Measurements from ENCODE around the gene SMC4. TPM values are rescaled to one million over a fixed set of nuclear protein-coding genes. Genes with fewer than 3 reads are reported as not detected.

Gene SMC4
- total and polyA plus RNA-seq, 3 donors from 2014 or later = 19.5 to 124 (median 111) TPM

DNA sequence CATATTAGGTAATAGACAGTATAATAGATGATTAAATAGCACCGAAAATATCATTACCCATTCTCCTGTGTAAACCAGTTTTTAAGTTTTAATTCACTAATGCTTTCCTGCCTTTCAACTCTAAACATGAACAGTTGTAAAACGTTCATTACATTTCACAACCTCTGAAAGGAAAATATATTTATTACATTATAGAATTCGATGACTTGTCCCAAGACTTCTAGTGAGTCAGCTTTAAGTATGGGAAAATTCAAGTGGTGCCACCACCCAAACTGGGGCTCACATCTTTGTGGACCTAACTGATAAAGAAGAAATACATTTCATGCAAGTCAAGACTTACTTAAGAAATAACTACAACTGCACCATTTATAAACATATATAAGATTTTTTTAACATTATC lies 48.1 kb downstream of the SMC4 start:
- H3K27me3 ChIP-seq = no peaks in the 10 kb centered on the region
- H3K27ac ChIP-seq = no peak overlapping the region
- H3K4me1 ChIP-seq = peaks cover 5% of the 10 kb centered on the region
- 62 to 71% methylated on average over 3 of the region's 3 CpGs for WGBS, 2 donors
- H3K36me3 ChIP-seq (ENCODE audit: low read depth, missing control alignments) = no peaks in the 10 kb centered on the region
- no peaks in the 10 kb centered on the region for H3K9me3 ChIP-seq
- no peak for TF ChIP-seq POLR2A (IDR thresholded peaks at IDR 0.05)
- TF ChIP-seq, protein P1, sequence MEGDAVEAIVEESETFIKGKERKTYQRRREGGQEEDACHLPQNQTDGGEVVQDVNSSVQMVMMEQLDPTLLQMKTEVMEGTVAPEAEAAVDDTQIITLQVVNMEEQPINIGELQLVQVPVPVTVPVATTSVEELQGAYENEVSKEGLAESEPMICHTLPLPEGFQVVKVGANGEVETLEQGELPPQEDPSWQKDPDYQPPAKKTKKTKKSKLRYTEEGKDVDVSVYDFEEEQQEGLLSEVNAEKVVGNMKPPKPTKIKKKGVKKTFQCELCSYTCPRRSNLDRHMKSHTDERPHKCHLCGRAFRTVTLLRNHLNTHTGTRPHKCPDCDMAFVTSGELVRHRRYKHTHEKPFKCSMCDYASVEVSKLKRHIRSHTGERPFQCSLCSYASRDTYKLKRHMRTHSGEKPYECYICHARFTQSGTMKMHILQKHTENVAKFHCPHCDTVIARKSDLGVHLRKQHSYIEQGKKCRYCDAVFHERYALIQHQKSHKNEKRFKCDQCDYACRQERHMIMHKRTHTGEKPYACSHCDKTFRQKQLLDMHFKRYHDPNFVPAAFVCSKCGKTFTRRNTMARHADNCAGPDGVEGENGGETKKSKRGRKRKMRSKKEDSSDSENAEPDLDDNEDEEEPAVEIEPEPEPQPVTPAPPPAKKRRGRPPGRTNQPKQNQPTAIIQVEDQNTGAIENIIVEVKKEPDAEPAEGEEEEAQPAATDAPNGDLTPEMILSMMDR (IDR thresholded peaks at IDR 0.05) = no peak
- H3K4me3 ChIP-seq = no peak overlapping the region
- DNase-seq = no peak
- intact Hi-C loops (cut with DNase I; ENCODE audit: low total_unique reads) = no loop called here

DNA sequence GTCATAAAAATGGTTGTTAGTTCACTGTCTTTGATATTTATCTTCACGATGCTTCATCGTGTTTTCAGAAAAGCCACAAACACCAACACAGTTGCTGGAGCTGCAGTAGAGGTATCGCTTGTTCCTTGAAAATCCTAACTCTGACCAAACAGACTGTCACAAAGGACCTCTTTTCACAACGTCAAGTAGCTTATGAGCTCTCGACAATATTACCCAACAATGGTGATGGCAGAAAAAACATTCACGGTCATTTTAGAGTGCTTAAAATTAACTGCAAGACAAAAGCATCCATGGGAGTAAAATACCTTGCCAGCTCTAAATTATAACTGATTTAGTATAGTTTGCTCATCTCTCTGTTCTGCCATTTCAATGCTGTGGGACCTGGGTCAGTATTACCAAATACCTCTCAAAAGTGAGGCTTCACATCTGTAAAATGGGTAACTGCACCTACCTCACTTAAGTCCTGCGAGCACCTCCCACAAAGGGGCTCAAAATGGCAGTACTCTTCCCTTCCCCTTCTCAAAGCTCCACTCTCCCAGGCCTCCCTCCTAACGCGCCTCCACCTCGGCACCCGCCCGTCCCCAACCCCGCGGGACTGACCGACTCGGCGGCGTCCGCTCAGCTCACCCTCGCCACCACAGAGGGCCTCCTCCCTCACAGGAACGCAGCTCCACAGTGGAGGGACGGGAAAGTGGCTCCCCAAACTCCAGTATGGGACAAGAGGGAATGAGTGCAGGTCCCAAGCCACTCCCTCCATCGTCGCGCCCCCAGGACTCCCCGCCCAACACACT lies 49.6 kb downstream of the SMC4 start:
- 4% methylated on average over 25 to 26 of the region's 26 CpGs for WGBS, 2 donors
- no peak for TF ChIP-seq POLR2A (IDR thresholded peaks at IDR 0.05)
- TF ChIP-seq, protein P1 (IDR thresholded peaks at IDR 0.05) = no peak
- H3K36me3 ChIP-seq (ENCODE audit: low read depth, missing control alignments) = no peaks in the 10 kb centered on the region
- H3K9me3 ChIP-seq = no peaks in the 10 kb centered on the region
- H3K4me1 ChIP-seq = peaks cover 5% of the 10 kb centered on the region
- DNase-seq = no peak
- peak overlapping the region; percentile 79 to 86 for H3K27ac ChIP-seq
- intact Hi-C loops (cut with DNase I; ENCODE audit: low total_unique reads) = no loop called here
- peak overlapping the region; percentile 53 to 59 for H3K4me3 ChIP-seq
- no peaks in the 10 kb centered on the region for H3K27me3 ChIP-seq

DNA sequence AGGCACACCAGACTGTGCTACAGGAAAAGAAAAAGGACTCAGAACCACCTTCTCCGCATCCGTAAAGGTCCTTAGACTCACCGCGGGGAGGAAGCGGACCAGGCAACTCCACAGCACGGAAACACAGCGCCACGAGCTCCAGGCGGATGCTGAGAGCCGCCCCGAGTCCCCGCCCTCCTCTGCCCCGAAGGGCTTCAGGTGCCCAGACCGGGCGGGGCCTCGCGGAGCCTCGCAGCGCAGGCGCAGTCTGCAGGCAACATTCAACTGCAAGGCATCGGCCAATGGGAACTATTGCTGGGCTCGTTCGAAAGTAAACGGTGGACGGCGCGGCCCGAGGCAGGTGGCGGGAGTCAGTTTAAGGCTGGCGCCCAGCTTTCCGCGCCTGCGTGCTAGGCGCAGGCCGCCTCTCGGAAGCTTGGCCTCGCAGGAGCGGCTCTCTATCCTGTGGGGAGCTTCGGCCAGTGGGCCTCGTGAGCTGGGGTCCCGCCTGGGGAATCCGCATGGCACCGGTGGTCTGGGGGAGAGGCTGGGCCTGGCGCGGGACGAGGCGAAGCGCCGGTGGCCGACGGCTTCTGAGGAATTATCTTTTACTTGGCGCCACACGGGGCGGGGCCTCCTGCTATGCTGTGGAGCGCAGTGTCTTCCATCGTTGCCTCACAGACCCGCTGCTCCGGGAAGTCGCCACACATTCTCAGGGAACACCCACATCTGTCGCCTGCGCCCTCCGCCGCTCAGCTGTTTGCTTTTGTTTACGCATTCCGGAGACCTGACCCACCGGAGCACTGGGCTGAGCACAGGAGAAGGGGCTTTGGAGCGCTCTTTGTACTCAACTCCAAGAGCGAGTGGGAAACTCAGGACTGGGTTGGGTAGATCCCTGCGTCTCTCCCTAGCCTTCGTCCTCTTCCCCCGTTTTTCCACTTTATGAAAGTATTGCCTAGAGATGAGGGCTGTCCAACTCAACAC lies 50.5 kb downstream of the SMC4 start, which contains the start of gene TRIM59:
TSS of gene TRIM59 (minus strand) at position 151 of the 963 bp plus-strand sequence. CDS start 10,603 bp downstream, outside the sequence.
- TF ChIP-seq POLR2A (IDR thresholded peaks at IDR 0.05) = no peak
- TF ChIP-seq, protein P1 (IDR thresholded peaks at IDR 0.05) = no peak
- Histone ChIP-seq H3K27ac (peak within 1 kb of the TSS; percentile 79 to 86), H3K27me3 (no peaks in the 10 kb centered on the region), H3K9me3 (no peaks in the 10 kb centered on the region), H3K4me3 (peak within 1 kb of the TSS; percentile 53 to 59), H3K4me1 (peaks cover 5% of the 10 kb centered on the region), H3K36me3 (ENCODE audit: low read depth, missing control alignments) (no peaks in the 10 kb centered on the region)
- intact Hi-C loops (cut with DNase I; ENCODE audit: low total_unique reads) = no loop called here
- WGBS, 2 donors = 11 to 19% methylated on average over 24 to 68 of the region's 71 CpGs
- peak; percentile 95 for DNase-seq

DNA sequence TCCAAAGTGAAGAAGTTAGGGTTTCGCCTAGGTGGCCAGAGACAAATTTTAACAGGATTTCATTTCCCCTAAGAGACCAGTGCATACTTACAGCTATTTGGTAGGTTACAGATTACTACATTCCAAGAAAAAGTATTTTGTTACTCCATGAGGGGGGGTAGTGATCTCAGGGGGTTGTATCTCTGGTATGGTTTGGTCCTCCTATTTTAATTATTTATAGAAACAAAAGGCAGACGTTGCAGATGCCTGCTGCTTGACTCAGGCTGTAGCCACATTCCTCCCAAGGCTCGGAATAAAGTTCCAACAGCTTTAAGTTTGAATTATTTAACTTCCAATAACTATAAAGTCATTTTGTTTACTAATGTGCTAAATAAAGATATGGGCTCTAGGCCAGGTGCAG lies 51.4 kb downstream of the SMC4 start:
- TF ChIP-seq POLR2A (IDR thresholded peaks at IDR 0.05) = no peak
- TF ChIP-seq, protein P1 (IDR thresholded peaks at IDR 0.05) = no peak
- no peak for DNase-seq
- H3K36me3 ChIP-seq (ENCODE audit: low read depth, missing control alignments) = no peaks in the 10 kb centered on the region
- peak overlapping the region in 1 of 2 donors; percentile 86 for H3K27ac ChIP-seq
- H3K4me1 ChIP-seq = peaks cover 5% of the 10 kb centered on the region
- H3K27me3 ChIP-seq = no peaks in the 10 kb centered on the region
- intact Hi-C loops (cut with DNase I; ENCODE audit: low total_unique reads) = no loop called here
- WGBS, 2 donors = 31 to 46% methylated on average over 3 of the region's 3 CpGs
- no peaks in the 10 kb centered on the region for H3K9me3 ChIP-seq
- H3K4me3 ChIP-seq = peak overlapping the region; percentile 53 to 59

Measured in testis (tissue), 3 donors.